OCI-LY3 (cell line): ENCODE results near the gene HPF1.

Source experiments
- EZH2phosphoT487 ChIP-seq: fragments of 200-600 bp; shearing (Covaris generic); IDR thresholded peaks from 2 replicates; pipeline ENCODE4 v1.6.1; 2018; ENCODE audit warnings: antibody characterized with exemption, mixed run types, low read depth
- TF ChIP-seq, protein P1 (sequence below): fragments of 200-600, 300-600 bp; sonication (generic); IDR thresholded peaks from 2 replicates; pipeline ENCODE4 v1.5.1; 2014; ENCODE audit warnings: antibody characterized with exemption, low read length, low read depth

- TF ChIP-seq, protein P1, sequence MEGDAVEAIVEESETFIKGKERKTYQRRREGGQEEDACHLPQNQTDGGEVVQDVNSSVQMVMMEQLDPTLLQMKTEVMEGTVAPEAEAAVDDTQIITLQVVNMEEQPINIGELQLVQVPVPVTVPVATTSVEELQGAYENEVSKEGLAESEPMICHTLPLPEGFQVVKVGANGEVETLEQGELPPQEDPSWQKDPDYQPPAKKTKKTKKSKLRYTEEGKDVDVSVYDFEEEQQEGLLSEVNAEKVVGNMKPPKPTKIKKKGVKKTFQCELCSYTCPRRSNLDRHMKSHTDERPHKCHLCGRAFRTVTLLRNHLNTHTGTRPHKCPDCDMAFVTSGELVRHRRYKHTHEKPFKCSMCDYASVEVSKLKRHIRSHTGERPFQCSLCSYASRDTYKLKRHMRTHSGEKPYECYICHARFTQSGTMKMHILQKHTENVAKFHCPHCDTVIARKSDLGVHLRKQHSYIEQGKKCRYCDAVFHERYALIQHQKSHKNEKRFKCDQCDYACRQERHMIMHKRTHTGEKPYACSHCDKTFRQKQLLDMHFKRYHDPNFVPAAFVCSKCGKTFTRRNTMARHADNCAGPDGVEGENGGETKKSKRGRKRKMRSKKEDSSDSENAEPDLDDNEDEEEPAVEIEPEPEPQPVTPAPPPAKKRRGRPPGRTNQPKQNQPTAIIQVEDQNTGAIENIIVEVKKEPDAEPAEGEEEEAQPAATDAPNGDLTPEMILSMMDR: no peak
- no peak for TF ChIP-seq EZH2phosphoT487
Measured at GRCh38 chr4:169720529-169720928, 37.2 kb downstream of the HPF1 start.
